DOHH2 (cell line): ENCODE results near the gene RER1.

Experiments used
- H3F3A ChIP-seq: fragments of 200-600 bp; sonication (generic), shearing (Covaris generic); 2 replicates; pipeline ENCODE4 v1.6.0; 2016; ENCODE audit warnings: antibody characterized with exemption, mild to moderate bottlenecking; ENCODE audit not compliant: control insufficient read depth, insufficient read depth
- H3K27ac ChIP-seq: fragments of 200-600 bp; sonication (generic); 2 replicates; pipeline ENCODE4 v1.5.1; 2014; ENCODE audit warnings: low read depth, mild to moderate bottlenecking, low read length, moderate library complexity
- H3K27me3 ChIP-seq: fragments of 200-600 bp; sonication (generic); 2 replicates; pipeline ENCODE4 v1.6.1; 2014; ENCODE audit warnings: mild to moderate bottlenecking, low read length, mixed read lengths; ENCODE audit not compliant: control insufficient read depth
- H3K36me3 ChIP-seq: fragments of 200-600 bp; sonication (generic); 2 replicates; pipeline ENCODE4 v1.6.1; 2014; ENCODE audit warnings: mild to moderate bottlenecking, low read length, moderate library complexity, mixed read lengths; ENCODE audit not compliant: control insufficient read depth
- H3K4me1 ChIP-seq: fragments of 200-600 bp; sonication (generic); 2 replicates; pipeline ENCODE4 v1.6.1; 2014; ENCODE audit warnings: mild to moderate bottlenecking, low read length, mixed read lengths; ENCODE audit not compliant: control insufficient read depth
- H3K4me2 ChIP-seq: fragments of 200-600 bp; sonication (generic); 2 replicates; pipeline ENCODE4 v1.6.0; 2014; ENCODE audit warnings: mild to moderate bottlenecking, low read length, moderate library complexity
- H3K4me3 ChIP-seq: fragments of 200-600 bp; sonication (generic); 2 replicates; pipeline ENCODE4 v1.5.1; 2014; ENCODE audit warnings: mild to moderate bottlenecking, low read length, mixed read lengths
- H3K79me2 ChIP-seq: fragments of 200-600 bp; sonication (generic); 2 replicates; pipeline ENCODE4 v1.6.1; 2014; ENCODE audit warnings: mild to moderate bottlenecking, low read length, mixed read lengths; ENCODE audit not compliant: control insufficient read depth
- H3K9me2 ChIP-seq: fragments of 200-600 bp; sonication (generic); replicated peaks from 2 replicates; pipeline ENCODE4 v1.6.1; 2014; ENCODE audit warnings: mild to moderate bottlenecking, low read length, mixed read lengths; ENCODE audit not compliant: control insufficient read depth
- H3K9me3 ChIP-seq: fragments of 200-600 bp; sonication (generic); 2 replicates; pipeline ENCODE4 v1.6.1; 2014; ENCODE audit warnings: antibody characterized with exemption, low read length, mixed read lengths; ENCODE audit not compliant: control insufficient read depth, insufficient read depth
- H4K20me1 ChIP-seq: fragments of 200-600 bp; sonication (generic); 2 replicates; pipeline ENCODE4 v1.6.0; 2014; ENCODE audit warnings: low read depth, mild to moderate bottlenecking, antibody characterized with exemption, low read length, moderate library complexity; ENCODE audit not compliant: control insufficient read depth, insufficient read depth
- CTCF ChIP-seq: fragments of 200-600 bp; sonication (generic); IDR thresholded peaks from one replicate; pipeline ENCODE4 v1.5.1; 2014; ENCODE audit warnings: antibody characterized with exemption, mild to moderate bottlenecking, low read depth, low read length; ENCODE audit not compliant: poor library complexity, severe bottlenecking
- EZH2phosphoT487 ChIP-seq: fragments of 200-600 bp; sonication (generic); IDR thresholded peaks from 2 replicates; pipeline ENCODE4 v1.6.1; 2017; ENCODE audit warnings: borderline replicate concordance, mild to moderate bottlenecking, antibody characterized with exemption, low read length, moderate library complexity, mixed read lengths

RER1 gene

GRCh38 chr1:2411801-2412394 lies 20.3 kb downstream of the RER1 start:
- Histone ChIP-seq H3K27me3 (no peaks in the 10 kb centered on the region), H3K4me3 (peak overlapping the region; percentile 89), H3K9me3 (no peaks in the 10 kb centered on the region), H3K36me3 (peaks cover 18% of the 10 kb centered on the region), H3K27ac (0 out of 2 replicates have a peak overlapping the region, but pooled peaks have one; percentile 4), H3K79me2 (peaks cover 29% of the 10 kb centered on the region), H3K9me2 (no peaks in the 10 kb centered on the region), H3K4me1 (peaks cover 43% of the 10 kb centered on the region), H3K4me2 (peak overlapping the region; percentile 81), H3F3A (0 out of 2 replicates have a peak, but pooled peaks cover 10% of the 10 kb centered on the region), H4K20me1 (no peaks in the 10 kb centered on the region)
- TF ChIP-seq EZH2phosphoT487: no peak
- TF ChIP-seq CTCF: no peak

DNA sequence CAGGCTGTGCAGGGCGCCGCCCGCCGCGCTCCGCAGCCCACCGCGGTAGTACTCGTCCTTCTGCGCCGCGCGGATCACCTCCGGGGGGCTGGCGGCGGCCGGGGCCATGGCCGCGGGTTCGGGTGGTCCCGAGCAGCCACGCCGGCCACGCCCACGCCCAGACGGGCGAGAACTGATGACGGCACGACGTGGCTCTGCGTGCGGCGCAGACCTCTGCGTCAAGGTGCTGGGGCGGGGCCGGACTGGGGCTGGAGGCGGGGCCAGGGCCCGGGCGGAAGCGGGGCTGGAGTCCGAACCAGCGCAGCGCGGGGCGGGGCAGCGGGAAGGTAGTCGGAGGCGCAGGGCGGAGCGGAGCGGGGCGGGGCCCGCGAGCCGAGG lies 20.7 kb downstream of the RER1 start, which contains the start of gene PEX10:
Gene PEX10, minus strand, starts transcription at position 170 of the 378 bp plus-strand sequence. Its CDS starts 62 bp downstream, at position 108.
- Histone ChIP-seq H4K20me1 (no peaks in the 10 kb centered on the region), H3K9me3 (no peaks in the 10 kb centered on the region), H3K4me2 (peak within 1 kb of the TSS; percentile 88), H3F3A (0 out of 2 replicates have a peak, but pooled peaks cover 10% of the 10 kb centered on the region), H3K36me3 (peaks cover 16% of the 10 kb centered on the region), H3K27me3 (no peaks in the 10 kb centered on the region), H3K4me3 (peak within 1 kb of the TSS; percentile 89), H3K79me2 (peaks cover 29% of the 10 kb centered on the region), H3K4me1 (peaks cover 43% of the 10 kb centered on the region), H3K9me2 (no peaks in the 10 kb centered on the region), H3K27ac (peak within 1 kb of the TSS; percentile 77)
- no peak for TF ChIP-seq CTCF
- TF ChIP-seq EZH2phosphoT487: no peak

DNA sequence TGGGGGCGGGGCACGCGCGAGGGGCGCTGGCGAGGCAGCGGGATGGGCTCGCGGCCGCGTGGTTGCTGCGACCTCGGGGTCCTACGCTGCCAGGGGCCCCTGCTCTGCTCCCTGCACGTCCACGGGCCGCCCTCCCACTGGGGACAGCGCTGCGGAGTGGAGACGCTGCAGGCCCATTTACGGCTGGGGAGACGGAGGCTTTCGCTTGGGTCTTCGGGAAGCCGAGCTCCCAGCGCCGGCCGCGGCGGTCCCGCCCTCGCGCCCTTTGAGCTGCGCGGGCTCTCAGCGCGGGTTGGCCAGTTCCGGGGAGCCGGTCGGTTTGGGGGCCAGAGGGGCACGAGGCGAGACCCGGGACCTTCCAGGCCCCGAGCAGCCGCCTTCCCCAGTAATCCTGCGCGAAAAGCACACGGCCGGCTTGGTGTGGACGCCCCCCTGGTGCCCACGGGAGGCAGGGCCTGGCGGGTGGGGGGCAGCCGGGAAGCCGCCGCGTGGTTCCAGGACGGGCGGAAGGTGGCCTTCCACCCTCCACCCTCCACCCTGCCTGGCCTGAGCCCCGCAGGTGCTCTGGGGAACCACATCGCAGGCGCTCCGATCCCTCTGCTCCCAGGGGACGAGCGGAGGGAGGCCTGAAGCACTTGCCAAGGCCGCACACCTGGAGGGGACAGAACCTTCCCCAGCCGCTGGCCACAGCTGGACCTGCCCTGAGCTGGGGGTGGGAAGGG lies 21.3 kb downstream of the RER1 start:
- peaks cover 43% of the 10 kb centered on the region for H3K4me1 ChIP-seq
- no peaks in the 10 kb centered on the region for H3K9me2 ChIP-seq
- no peaks in the 10 kb centered on the region for H3K9me3 ChIP-seq
- peak overlapping the region; percentile 77 for H3K27ac ChIP-seq
- H3F3A ChIP-seq: 0 out of 2 replicates have a peak, but pooled peaks cover 10% of the 10 kb centered on the region
- no peaks in the 10 kb centered on the region for H4K20me1 ChIP-seq
- H3K27me3 ChIP-seq: no peaks in the 10 kb centered on the region
- H3K36me3 ChIP-seq: peaks cover 14% of the 10 kb centered on the region
- H3K4me2 ChIP-seq: peak overlapping the region; percentile 88
- peaks cover 29% of the 10 kb centered on the region for H3K79me2 ChIP-seq
- H3K4me3 ChIP-seq: peak overlapping the region; percentile 89
- no peak for TF ChIP-seq CTCF
- TF ChIP-seq EZH2phosphoT487: no peak
